GM21515 (cell line): ENCODE results near the gene EXD2.

Experiments used
- ATAC-seq: cut with Tn5 transposase; IDR thresholded peaks from one replicate; pipeline ENCODE4 v1.9.1; 2021; ENCODE audit not compliant: unreplicated experiment

Gene EXD2

GRCh38 chr14:69246331-69246730, 55.0 kb downstream of the EXD2 start:
- no peak for ATAC-seq

GRCh38 chr14:69247676-69248440, 56.6 kb downstream of the EXD2 start:
- no peak for ATAC-seq

- no peak for ATAC-seq
These were observed 58.3 kb downstream of the EXD2 start for GRCh38 chr14:69249603-69250002.

GRCh38 chr14:69252851-69253250, 61.6 kb downstream of the EXD2 start:
- no peak for ATAC-seq

- no peak for ATAC-seq
These were observed 67.8 kb downstream of the EXD2 start for GRCh38 chr14:69259168-69259526.

- ATAC-seq = no peak
These were observed 68.4 kb downstream of the EXD2 start, which contains the start of gene GALNT16 for GRCh38 chr14:69259527-69260189. TSS of gene GALNT16 (plus strand) at chr14:69260158. CDS start at chr14:69260291, 133 bp downstream.

- no peak for ATAC-seq
These were observed 69.0 kb downstream of the EXD2 start for GRCh38 chr14:69260190-69260860.

GRCh38 chr14:69260861-69261564, 69.7 kb downstream of the EXD2 start:
- ATAC-seq = no peak

- ATAC-seq = no peak
These were observed 70.5 kb downstream of the EXD2 start for GRCh38 chr14:69261761-69262331.

- no peak for ATAC-seq
These were observed 71.2 kb downstream of the EXD2 start for GRCh38 chr14:69262516-69262915.

GRCh38 chr14:69263364-69263763, 72.1 kb downstream of the EXD2 start:
- no peak for ATAC-seq

- ATAC-seq = no peak
These were observed 72.5 kb downstream of the EXD2 start for GRCh38 chr14:69263771-69264170.

- no peak for ATAC-seq
These were observed 75.5 kb downstream of the EXD2 start for GRCh38 chr14:69266572-69267345.

- ATAC-seq = no peak
These were observed 76.2 kb downstream of the EXD2 start for GRCh38 chr14:69267492-69267891.

GRCh38 chr14:69268223-69268622, 76.9 kb downstream of the EXD2 start:
- no peak for ATAC-seq

- no peak for ATAC-seq
These were observed 77.5 kb downstream of the EXD2 start for GRCh38 chr14:69268763-69269162.

GRCh38 chr14:69269381-69269780, 78.1 kb downstream of the EXD2 start:
- no peak for ATAC-seq

GRCh38 chr14:69270097-69270496, 78.8 kb downstream of the EXD2 start:
- no peak for ATAC-seq

- ATAC-seq = no peak
These were observed 79.8 kb downstream of the EXD2 start for GRCh38 chr14:69270795-69271708.
